Superior temporal gyrus (tissue), 1 donor: ENCODE data around the gene RASL12.
"Not testable (repeated sequence)": the region's sequence is repeated elsewhere in the genome, so short reads cannot be mapped to it uniquely, and the experiment has no call there.

Experiments used
- DNase-seq: peaks from one replicate; pipeline ENCODE4 v3.0.0-alpha.2; 2016; ENCODE audit errors: extremely low spot score

Gene RASL12

DNA sequence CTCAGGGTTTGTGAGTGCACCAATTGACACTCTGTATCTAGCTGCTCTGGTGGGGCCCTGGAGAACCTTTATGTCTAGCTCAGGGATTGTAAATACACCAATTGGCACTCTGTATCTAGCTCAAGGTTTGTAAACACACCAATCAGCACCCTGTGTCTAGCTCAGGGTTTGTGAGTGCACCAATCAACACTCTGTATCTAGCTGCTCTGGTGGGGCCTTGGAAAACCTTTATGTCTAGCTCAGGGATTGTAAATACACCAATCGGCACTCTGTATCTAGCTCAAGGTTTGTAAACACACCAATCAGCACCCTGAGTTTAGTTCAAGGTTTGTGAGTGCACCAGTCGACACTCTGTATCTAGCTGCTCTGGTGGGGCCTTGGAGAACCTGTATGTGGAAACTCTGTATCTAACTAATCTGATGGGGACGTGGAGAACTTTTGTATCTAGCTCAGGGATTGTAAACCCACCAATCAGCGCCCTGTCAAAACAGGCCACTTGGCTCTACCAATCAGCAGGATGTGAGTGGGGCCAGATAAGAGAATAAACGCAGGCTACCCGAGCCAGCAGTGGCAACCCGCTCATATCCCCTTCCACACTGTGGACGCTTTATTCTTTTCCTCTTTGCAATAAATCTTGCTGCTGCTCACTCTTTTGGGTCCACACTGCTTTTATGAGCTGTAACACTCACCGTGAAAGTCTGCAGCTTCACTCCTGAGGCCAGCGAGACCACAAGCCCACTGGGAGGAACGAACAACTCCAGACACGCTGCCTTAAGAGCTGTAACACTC lies 8.0 kb upstream of the RASL12 start:
- not testable (repeated sequence) for DNase-seq

DNA sequence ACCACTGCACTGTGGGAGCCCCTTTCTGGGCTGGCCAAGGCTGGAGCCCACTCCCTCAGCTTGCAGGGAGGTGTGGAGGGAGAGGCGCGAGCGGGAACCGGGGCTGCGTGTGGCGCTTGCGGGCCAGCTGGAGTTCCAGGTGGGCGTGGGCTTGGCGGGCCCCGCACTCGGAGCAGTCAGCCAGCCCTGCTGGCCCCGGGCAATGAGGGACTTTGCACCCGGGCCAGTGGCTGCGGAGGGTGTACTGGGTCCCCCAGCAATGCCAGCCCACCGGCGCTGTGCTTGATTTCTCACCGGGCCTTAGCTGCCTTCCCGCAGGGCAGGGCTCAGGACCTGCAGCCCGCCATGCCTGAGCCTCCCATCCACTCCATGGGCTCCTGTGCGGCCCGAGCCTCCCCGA lies 7.2 kb upstream of the RASL12 start:
- DNase-seq, result not testable (repeated sequence)

DNA sequence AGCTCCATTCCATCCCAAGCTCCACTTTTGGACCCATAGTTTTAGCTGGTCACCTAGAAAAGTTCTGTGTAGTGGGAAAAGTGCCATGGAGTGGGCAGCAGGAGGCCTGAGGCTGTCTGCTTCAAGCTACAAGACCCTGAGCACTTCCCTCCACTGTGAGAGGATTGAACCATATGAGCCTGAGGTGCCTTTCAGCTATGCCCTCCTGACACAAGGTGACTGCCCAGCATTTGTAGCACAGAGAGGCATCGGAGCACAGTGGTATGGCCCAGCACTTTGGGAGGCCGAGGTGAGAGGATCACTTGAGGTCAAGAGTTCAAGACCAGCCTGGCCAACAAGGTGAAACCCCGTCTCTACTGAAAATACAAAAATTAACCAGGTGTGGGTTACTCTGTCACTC lies 4.8 kb upstream of the RASL12 start:
- DNase-seq, result no peak

DNA sequence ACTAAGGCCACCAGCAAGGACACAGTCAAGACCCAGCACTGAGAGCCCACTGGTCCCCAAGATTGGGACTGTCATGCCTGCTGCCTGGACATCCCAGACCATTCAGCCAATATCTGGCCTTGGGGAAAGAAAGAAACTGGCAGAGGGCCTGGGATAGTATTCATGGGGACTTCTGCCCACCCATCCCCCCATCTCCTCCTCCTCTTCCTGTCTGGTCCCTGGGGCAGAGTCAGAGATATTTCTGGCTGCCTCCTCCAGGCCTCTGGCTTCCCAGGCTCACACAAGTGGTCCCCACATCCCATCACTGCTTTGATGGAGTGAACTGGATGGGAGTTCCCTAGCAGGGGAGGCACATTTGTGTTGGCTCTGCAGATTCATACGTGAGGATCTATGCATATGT lies 4.2 kb upstream of the RASL12 start:
- no peak for DNase-seq

DNA sequence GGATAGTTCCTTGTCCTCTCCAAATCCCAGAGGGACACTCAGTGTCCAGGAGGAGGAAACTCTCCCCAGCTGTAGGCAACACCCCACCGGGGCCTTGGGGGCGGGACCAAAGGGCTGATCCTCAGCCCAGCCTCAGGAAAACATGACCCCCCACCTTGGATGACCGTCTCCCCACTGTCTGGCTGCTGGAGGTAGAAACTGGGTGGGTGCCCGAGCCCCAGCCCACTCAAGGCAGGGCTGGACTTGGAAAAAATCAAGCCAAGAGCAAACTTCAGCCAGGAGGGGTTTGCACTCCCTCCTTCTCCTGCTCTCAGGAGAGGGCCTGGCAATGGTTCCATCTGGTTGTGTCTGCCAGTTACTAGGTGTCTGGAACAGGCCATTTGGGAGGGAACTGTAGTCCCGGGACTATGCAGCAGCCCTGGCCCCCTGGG lies 3.6 kb upstream of the RASL12 start:
- DNase-seq, result no peak

DNA sequence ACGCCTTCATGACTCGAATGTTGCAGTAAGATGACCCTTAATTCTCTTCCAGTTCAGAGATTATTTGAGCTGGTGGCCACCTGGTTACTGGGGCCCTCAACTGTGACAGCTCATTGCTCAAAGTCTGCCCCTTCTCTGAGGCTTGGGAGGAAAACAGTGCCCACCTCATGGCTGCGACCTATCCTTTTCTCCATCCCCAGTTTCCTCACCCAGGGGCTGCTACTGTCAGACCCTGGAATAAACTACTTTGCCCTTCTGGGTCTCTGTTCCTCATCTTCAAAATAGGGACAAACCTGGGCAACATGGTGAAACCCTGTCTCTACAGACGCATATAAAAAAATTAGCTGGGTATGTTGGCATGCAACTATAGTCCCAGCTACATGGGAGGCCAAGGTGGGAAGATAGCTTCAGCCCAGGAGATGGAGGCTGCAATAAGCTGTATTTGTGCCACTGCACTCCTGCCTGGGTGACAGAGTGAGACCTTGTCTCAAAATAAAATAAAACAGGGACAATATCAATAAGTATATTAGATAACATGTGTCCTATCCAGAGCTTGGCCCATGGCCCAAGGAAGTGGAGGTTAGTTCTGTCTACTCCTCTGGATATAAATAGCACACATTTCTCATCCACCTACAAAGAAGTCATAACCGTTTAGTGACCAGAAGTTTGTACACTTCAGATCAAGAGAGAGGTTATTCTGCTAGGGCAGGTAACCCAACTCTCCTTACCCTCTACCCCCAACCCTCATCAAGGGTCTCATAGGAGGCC lies 2.2 kb upstream of the RASL12 start:
- DNase-seq, result no peak

DNA sequence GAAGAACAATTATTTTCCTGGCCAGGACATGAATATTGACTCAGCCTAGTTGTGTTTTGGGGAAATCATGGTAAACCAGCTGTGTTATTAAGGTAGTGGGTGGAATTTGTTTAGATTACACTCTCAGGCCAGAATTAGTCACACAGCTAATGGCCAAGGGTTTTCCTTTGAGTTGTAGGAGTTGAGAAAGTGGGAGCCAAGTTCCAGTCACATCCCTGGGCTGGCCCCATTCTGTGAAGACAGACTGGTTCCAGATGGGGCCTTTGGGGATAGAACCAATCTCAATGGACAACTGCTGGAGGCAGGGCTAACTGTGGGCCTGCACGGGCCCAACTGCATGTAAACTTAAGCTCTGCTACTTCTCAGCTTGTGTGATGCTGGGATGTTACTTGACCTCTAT lies 1.4 kb upstream of the RASL12 start:
- DNase-seq, result no peak

DNA sequence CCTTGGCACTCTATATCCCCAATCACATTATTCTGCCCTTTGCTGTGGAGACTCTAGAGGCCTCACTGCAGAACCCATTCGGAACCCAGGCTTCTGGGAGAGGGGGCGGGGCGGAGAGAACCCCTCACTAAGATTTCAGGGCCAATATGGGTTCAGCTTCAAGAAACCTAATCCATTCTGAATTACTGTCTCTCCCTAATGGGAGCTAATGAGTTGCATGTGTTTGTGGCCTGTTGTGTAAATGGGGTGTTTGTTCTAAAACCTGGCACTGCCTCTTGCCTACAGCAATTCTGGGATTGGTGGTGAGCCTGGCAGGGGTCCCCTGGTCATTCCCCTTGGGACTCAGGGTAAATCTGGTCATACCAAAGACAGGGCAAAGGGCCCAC lies 605 bp upstream of the RASL12 start:
- no peak for DNase-seq

DNA sequence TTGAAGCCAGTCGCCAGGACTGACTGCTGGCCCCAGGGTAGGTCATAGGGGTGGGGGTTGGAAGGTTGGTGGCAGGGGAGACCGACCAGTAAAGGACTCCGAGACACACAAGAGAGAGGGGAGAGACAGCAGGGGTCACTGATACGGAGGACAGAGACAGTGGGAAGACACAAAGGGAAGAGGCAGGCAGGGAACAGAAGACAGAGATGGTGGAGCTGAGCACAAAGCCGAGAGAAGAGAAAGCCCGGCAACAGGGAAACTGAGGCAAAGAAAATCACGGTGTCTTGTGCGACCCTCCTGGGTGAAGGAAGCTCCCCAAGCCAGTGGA lies 510 bp downstream of the RASL12 start:
- no peak for DNase-seq

DNA sequence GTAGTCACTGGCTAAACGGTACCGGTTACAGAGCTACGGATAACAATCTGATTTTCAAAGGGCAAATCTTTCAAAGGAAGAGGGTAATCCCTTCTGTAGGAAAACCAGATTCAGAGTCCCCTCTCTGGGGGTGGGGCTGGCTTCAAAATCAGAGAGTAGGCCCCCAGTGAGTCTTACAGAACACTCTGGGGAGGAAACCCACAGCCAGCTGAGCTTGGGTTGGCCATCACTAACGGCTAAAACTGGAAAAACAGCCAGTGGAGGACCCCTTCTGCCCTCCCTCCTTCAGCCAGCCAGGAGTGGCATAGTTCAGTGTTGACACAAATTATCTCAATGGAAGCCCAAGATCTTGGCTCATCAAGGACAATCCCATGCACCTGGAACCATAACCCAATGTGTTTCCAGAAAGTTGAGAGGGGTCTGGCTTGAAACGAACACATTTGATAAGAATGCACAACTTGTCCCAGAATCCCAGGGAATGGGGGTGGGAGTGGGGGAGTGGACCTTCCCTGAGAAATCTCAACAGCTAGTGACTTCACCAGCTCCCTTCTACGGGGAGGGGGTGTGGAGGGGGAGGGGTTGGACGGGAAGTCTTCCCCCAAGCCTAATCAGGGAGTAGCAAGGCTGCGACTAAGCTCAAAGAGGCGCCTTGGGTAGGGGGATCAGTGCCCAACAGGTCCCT lies 1.0 kb downstream of the RASL12 start:
- DNase-seq, result no peak

DNA sequence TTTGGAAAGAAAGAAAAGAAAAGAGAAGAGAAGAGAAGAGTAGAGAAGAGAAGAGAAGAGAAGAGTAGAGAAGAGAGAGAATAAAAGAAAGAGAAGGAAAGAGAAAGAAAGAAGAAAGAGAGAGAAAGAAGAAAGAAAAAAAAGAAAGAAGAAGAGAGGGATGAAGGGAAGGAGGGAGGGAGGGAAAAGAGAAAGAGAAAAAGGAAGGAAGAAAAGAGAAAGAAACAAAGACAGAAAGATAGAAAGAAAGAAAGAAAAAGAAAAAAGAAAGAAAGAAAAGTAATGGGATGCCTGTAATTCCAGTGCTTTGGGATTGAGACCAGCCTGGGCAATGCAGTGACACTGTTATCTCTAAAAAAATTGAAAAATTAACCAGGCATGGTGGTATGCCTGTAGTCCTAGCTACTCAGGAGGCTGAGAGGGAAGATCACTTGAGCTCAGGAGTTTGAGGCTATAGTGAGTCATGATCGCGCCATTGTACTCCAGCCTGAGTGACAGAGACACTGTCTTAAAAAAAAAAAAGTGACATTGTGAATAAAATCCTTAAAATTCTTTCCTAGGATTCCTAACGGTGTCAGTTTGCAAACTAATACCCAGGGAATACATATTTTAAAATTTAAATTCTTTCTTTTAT lies 1.7 kb downstream of the RASL12 start:
- DNase-seq, result no peak

DNA sequence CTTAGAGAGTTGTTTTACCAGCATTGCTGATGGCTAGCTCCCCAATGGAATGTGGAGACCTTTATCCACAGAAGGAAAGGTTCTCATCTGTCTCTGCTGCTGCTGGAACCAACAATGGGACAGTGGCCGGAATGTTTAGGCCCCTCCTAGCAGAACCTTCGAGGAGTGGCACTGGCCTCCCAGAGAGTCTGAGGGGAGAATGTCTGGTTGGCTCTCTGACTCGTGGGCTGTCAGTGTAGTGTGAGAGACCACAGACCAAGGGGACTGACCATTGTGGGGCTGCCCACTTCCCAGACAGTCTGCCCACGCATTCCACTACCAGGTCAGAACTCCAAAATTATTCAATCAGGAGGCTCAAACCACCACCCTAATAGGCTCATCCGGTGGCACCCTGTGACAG lies 5.1 kb downstream of the RASL12 start:
- no peak for DNase-seq

DNA sequence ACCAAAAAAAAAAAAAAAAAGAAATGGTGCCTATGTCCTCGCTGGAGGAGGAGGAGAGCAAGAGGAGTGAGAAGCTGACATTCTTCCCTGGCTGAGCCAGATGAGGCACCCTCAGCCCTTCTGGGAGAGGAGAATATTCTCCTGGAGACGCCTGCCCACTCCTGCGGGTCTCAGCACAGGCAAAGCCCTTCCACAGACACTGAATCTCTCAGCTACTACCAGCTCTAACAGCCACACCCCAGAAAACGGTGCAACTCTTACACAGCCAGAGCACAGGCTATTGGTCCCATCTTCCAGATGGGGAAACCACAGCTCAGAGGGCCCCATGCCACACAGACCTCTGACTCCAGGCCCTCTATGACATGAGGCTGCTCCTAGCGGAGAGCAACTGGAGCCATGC lies 5.7 kb downstream of the RASL12 start:
- DNase-seq, result no peak

DNA sequence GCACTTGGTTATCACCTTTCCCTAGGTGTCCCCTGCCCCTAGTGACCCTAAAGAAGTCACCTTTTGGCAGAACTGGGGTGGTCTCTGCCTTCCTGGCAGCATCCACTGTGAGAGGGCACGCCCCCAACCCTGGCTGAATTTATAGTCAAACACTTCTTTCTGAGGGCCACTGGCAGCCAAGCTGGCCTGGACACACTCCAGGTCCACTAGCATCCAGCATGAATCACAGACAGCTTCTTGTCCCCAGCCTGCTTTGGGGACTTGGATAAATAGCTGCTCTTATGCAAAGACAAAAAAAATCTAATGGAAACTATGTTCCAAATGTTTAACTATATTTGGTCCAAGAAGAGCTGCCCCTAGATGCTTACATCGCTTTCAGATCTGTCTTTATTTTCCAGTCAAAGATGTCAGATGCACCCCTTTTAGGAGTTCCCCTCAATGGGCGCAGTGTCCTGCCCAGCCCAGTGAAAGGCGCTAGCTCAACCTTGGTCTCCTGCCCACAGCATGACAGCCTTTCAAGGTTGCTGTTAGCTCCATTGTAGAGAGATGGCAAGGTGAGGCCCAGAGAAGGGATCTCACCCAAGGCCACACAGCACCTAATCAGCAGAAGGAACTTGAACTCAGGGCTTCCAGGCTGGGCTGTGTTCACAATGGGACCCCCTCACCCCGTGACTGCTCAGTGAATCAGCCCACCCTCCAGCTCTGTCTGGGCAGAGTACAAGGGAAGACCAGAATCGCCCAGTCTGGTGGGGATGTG lies 7.0 kb downstream of the RASL12 start:
- peak; percentile 82 for DNase-seq

DNA sequence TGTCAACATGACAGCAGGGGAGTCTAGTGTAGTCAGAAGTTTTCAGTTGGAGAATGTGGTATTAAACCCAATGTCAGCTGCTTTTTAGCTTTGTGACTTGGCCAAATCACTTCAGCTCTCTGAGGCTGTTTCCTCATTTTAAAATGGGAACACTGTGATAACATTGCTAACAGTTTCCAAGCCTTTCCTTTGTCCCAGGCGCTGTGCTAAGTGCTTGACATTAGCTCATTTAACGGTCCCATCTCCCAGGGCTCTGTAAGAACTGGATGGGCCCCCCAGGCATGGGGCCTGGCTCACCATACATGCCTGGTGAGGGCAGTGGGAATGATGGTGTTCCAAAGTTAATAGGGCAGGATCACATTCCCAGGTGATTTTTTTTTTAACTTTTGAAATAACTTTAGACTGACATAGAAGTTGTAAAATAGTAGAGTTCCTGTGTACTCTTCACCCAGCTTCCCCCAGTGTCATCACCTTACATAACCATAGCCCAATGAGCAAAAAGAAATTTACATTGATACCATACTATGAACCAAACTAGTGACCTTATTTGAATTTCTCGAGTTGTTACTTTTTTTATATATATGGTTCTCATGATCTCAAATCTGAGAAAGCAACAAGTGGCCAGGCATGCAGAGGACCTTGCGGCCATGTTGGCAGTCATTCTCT lies 7.7 kb downstream of the RASL12 start:
- no peak for DNase-seq

DNA sequence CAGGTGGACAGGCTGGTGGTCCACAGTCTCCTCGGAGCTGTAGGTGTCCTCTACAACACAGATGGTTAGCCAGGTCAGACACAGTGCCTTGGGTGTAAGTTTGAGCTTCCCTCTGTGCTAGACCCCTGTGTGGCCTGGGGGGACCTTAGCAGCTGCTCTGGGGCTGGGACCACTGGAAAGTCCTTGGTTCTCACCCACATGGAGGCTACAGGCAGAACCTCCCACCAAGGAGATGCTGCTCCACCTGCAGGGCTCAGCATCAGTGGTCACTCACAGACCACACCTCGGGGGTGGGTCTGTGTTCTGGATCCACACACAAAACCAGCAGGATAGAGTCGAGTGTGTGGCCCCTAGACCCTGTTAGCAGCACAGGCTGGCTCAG lies 8.4 kb downstream of the RASL12 start:
- no peak for DNase-seq

DNA sequence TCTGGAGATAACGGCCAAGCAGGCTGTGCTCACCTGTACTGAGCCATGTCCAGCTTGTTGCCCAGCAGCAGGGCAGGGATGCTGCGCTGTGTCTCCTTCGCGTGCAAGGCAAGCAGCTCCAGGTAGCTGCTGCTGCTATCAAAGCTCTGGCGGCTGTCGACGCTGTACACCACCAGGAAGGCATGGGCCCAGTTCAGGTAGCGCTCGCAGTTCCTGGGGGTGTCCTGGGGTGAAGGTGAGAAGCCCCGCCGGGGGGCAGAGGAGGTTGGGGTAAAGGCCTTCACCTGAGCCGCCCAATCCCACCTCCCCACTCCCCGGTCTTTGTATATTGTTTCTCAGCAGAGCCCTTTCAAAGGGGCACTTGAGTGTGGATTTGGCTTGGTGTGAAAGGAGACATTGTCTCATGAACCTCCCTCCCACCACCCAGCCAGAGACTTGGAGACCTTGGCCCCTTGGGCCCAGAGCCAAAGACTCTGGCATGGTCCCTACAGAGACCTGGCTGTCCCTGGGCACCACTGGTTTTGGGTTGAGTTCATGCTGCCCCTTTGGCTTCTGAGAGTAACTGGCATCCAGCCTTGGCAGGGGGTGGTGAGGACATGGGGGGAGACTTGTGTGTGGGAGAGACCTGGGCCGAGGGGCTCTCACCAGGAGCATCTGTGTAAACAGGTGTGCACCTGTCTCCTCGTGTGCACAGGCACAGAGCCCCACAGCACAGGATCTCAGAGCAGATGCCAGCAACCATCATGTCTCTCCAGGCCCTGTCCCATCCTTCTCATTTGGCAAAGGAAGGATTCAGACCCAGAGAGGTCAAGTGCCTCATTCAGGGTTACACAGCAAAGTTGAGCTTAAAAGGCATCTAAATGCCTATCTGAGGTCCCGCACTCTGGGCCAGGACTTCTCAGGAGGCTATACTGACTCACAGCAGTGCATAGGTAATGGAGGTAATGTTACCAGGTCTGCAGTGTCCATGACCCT lies 9.1 kb downstream of the RASL12 start:
- DNase-seq, result no peak

DNA sequence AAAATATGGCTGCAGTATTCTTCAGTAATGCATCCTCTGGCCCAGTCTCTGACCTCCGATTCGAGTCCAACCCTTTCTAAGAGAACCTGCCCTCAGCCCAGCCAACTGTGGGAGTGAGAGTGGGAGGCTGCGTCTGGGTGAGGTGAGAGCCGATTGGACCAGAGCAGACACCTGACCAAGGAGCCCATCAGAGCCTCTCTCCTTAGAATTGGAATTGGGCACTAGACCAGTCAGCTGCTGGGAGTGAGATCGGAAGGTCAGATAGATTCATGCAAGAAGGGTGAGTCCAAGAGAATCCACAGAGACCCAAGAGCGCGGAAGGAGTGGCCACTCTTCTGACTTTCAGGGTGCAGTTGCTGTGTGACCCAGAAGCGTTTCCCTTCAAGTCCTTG lies 10.2 kb downstream of the RASL12 start:
- no peak for DNase-seq

DNA sequence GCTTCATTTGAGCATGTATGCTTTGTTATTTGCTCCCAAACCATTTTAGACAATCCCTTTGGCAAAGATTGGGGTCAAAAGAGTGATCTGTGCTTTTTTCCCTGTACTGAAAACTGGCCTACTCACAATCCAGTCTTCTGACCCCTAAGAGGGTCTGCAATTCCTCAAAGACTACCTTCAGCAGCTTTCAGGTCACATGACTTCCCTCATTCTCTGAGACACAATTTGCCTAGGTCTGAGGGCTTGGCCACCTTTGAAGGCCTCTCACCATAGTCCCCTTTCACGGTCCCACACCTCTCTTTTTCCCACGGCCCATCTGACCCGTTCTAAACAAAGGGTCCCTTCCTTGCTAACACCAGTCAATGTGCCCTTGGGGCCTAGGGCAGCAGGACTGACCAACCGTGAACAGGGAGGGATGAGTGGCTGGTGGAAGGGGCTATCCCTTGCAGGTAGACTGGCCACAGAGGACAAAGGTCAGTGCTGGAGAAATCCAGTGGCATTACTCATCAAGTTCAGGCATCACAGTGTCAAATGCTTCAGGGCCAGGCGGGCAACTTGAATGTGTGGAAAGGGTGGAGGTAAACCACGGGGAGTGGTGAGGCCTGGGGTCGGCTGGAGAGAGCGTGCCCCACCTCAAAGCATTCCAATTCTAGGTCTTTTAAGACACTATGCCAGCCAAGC lies 10.8 kb downstream of the RASL12 start:
- DNase-seq, result no peak
